NCI-H460 (cell line): ENCODE measurements around the gene NXPH3. TPM values are rescaled to one million over a fixed set of nuclear protein-coding genes. Genes with fewer than 3 reads are reported as not detected.
A peak's percentile ranks its signal among the peaks of the same experiment; 100 is the strongest.
"Not testable (repeated sequence)": the region's sequence is repeated elsewhere in the genome, so short reads cannot be mapped to it uniquely, and the experiment has no call there.

Experiments
- DNase-seq: peaks from one replicate; pipeline ENCODE4 v3.0.0-alpha.2; 2016; ENCODE audit warnings: low read depth; ENCODE audit errors: extremely low read depth
- total RNA-seq: library from RNA; depleted of rRNA; stranded (reverse); fragments of >200 nt; shearing (Covaris generic); gene quantifications from 2 replicates; pipeline ENCODE4 v1.2.3, GENCODE V29; 2014

NXPH3 gene
- total RNA-seq, 1 experiment from 2014 or later: not detected

DNA sequence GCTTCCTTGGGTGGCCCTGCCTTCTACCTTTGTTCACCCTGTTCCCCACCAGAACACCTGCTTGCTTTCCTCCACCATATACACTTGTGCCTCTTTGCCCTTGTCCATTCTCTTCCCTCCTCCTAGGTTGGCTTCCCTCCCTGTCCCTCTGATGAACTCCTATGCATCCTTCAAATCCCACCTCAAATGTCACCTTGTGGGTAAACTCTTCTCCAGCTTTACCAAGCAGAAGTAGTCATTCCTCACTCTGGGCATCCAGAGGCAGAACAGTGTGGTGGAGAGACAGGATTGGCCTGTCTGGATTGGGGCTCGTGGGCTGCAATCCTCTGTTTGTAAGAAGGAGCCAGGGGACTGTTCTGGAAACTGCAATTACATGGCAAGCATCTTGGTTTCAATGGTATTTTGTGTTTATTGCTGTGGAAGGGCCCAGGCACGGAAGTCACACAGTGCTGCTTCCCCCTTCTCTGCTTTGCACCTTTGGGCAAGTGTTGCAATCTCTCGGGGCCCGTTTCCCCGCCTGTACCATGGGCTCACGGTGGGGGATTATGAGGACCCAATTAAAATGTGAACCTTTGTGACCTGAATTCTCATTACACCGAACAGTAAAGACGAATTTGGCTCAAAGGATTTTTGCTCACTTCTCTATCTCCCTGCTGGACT is 21.9 kb upstream of the NXPH3 start:
- DNase-seq: no peak

DNA sequence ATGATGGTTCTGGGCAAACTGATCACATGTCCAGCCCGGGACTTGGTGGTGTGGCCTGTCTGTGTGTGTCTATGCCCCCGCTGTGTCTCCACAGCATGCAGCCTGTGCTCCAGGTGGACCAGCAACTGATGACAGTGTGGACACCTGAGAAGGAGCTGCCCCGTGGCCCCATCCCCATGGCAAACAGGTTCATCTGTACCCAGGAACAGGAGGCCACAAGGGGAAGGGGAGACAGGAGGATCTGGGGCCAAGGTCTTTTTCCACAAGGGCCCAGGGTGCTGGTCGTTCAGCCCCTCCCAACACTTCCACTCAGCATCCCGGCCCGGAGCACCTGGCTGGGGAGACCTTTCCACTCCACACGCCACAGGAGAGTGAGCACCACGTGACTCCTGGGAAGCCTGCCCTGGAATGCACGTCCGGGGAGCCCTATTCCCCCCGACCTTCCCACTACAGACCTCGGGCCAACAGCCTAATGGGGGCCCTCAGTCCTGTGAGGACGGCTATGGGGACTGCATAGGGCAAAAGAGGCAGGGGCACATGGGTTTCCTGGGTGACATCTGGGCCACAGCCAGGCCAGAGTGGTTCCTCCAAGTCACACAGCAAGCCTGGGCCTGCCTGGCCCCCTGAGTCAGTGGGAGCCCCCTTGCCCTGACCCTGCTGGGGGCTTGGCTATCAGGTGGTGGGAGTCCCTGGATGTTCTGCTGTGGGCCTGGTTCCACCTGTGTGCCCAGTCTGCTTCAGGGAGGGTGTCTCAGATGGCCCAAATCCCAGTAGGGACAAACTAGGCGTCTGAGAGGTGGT is 20.8 kb upstream of the NXPH3 start:
- DNase-seq: no peak

DNA sequence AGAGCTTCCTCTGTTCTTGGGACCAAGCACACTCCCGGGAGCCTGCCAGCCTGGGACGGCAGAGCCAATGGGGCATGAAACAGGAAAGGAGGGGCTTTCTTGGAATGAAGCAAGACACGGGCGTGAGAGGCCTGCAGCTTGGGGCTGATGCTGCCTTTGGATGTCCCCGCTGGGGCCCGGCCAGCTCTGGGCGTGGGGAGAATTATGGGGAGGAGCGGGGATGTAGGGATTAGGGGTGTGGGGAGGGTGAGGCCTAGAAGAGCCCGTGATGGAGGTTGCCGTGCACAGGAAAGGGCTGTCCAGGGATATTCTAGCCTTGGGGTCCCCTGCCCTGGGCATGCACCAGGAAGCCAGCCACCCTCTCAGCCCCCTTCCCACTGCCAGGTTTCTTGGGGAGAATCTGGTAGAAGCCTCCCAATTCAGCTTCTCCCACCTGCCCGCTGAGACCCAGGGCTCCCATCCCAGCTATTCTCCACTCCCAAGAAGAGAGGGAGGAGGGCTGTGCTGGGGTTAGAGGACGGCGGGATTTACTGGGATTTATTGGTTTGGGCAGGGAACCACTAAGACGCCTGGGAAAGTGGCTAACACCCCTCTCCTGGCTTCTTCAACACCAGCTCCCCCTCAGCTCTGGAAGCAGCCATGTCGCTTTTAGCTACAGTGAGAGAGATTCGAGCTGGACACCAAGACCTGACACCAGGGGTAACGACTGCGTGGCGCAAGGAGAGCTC is 20.0 kb upstream of the NXPH3 start:
- no peak for DNase-seq

DNA sequence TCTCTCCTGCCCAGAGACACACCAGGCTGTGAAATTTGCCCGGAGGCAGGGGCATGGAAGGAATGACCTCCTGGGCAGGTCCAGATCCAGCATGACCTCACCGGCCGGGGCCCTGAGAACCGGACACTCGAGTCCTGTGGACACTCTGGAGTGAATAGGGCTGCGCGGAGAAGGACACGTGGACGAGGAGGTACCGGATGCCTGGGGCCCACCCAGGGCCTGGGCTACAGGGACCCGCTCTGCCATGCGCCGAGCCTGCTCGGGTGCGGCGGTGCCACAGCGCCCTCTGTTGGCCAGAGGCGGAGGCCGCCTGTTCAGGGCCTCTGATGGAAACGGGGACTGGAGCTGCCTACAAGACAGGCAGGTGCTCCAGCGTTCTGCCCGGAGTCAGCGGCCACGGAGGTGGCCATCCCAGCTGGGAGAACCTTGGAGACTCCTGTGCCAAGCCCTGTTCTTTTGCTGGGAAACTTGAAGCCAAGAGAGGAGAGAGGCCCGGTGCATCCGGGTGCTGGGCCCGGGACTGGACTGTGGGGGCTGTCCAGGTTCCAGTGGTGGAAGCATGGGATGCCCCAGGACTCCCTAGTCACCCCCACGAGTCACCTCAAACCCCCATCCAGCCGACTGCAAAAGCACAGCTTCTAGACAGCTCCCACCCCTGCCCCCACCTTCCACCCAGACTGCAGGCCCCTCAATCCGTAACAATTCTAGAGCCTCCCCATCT is 19.3 kb upstream of the NXPH3 start:
- DNase-seq: peak; percentile 61

DNA sequence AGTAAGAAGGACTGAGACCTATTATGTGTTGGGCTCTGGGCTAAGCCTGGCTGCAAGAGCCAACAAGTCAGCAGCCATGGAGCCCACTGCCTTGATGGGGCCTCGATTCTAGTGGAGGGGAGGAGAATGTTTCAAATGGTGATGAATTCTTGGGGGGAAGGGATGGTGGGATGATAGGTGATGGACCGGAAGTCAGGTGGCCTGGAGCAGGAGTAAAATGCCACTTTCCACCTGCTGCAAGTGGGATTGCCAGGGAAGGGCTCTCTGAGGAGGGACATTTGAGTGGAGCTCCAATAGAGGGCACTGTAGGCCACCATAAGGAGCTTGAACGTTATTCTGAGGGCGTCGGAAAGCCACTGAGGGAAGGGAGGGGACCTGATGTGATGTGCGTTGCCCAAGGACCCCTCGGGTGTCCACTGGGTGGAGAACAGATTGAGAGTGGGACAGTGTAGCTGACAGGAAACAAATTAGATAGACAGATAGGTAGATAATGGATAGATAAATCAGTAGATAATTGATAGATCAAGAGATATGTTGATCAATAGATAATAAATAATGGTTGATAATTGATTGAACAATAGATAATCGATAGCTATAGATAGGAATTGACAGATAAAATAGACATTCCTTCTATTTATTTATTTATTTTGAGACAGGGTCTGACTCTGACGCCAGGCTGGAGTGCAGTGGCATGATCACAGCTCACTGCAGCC is 18.2 kb upstream of the NXPH3 start:
- peak; percentile 54 for DNase-seq

DNA sequence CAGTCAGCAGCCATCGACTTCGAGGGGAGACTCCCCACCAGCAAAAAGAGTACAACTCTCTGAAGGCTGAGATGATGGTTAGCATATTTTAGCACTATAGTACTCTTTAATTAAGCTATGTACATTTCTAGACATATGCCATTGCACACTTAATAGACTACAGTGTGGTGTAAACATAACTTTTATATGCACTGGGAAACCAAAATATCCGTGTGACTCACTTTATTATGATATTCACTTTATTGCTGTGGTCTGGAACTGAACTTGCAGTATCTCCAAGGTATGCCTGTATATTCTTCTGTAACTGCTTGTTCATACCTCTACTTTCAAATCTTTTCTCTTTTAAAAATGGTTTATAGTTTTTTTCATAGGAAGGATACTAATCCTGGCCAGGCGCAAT is 11.0 kb upstream of the NXPH3 start:
- DNase-seq: no peak

DNA sequence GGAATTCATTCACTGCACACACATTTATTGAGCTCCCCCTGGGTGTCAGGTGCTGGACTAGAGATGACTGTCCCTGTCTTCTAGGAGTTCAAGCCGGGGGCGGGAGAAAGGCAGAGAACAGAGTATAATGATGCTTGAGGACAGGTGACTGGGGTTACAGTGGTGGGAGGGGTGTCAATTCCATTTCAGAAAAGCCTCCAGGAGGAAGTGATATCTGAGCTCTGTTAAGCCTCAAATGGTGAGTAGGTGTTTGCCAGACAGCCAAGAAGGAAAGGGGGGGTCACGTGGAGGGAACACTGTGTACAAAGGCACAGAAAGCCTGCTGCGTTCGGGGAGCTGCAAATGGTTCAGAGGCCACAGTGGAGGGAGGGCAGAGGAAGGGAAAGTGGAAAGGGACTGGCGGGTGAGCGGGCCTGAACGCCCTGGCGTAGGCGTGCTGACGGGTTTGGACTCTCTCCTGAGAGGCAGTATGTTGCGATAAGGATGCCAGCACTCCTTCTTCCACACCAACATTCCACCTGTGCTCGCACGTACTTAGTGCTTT is 9.7 kb upstream of the NXPH3 start:
- no peak for DNase-seq

DNA sequence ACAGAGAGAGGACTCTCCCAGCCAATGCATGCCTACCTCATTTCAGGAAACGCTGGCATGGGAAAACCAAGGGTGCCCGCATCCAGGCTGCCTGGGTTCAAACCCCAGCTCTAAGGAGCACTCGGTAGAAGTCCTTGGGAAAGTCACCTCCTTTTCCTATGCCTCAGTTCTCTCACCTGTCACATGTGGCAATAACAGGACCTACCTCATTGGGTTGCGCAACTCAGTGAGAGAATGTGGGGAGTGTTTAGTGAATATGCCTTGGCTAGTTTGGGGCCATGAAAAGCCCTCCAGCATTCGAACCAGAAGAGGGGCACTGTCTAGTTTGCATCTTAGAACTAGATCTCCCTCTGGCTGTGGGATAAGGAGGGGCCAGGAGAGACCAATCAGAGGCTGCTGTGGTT is 9.0 kb upstream of the NXPH3 start:
- no peak for DNase-seq

DNA sequence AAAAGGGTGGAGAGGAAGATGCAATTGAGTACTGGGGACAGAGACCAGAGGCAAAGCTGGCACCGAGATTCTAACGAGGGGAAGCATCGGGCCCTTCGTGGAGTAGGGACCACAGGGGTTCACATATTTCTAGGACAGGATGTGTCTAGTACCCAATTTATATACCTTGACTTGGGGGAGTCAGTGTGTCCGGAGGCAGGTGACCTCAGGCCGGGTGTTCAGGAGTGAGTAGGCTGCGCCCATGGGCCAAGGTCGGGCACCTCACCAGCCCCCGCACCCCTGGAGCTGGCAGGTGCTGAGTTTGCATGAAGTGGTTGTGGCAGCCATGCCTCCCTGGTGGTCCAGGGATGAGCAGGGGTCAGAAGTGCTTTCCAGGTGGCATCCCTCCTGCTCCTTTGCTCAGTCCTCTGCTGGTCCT is 8.6 kb upstream of the NXPH3 start:
- no peak for DNase-seq

DNA sequence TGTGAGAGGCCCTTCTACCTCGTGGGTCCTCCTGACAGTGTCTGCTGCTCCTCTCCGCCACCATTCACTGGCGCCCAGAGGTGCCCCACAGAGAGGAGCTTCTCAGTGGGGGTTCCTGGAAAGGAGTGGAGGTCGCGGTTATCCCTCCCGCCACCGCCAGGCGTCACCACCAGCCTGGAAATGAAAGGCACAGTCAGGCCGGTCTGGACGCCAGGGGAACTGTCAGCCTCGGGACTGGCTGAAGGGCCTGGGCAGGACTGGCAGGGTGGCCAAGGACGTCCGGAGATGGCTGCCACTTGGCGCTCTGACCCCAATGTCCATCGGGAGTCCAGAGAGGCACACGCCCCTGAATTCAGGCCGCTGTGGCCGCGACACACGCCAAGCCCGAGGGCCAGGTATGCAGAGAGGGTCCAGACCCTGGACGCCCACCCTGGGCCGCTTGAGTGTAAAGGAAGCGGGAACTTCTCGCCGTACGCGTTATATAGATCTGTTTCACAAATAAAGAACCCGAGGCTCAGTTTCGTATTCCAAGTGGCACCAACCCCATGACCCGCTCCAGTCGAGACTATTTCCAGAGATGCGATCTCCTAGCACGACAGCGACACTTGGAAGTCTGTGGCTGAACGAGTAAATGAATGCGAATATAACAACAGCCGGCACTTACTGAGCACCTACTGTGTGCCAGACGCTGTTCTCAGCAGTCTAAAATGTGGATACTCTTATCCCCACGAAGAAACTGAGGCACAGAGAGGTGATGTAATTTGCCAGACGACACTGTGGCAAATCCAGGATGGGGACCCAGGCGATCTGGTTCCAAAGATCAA is 7.6 kb upstream of the NXPH3 start:
- DNase-seq: peak; percentile 81

DNA sequence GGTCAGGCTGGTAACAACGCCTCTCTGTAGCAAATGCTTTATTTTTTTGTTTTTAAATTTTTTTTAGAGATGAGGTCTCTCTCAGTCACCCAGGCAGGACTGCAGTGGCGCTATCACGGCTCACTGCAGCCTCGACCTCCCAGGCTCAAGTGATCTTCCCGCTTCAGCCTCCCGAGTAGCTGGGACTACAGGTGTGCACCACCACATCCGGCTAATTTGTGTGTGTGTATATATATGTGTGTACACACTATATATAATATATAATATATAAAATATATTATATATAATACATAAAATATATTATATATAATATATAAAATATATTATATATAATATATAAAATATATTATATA is 7.0 kb upstream of the NXPH3 start:
- DNase-seq: not testable (repeated sequence)

DNA sequence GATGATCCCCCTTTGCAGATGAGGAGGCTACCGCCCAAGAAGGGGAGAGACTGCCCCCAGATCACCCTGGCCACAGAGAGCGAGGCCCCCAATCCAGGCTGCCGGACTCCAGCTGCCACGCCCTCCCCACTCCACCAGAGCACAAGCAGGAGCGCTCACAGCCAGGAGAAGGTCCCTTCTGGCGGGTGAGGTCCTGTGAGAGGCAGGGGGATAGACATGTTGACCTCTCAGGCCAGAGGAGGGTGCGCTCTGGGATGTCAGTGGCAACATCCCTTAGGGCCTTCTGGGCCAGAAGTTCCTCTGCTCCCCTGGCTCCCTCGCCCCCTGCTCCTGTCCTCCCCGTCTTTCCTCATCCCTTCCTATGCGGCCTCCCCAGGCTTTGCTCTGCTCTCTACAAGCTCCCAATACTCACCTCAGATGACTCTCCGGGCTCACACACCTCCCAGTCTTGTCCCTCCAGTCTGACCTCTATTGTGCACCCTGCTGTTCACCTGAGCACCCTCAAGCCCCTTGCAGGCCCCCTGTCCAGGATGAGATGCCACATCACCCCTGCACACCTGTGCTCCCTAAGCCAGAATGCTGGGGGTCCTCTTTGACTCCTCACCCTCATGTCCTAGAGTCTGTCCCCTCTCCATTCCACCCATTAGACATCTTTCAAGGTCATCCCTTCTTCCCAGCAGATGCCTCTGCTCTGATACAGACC is 5.0 kb upstream of the NXPH3 start:
- DNase-seq: no peak

DNA sequence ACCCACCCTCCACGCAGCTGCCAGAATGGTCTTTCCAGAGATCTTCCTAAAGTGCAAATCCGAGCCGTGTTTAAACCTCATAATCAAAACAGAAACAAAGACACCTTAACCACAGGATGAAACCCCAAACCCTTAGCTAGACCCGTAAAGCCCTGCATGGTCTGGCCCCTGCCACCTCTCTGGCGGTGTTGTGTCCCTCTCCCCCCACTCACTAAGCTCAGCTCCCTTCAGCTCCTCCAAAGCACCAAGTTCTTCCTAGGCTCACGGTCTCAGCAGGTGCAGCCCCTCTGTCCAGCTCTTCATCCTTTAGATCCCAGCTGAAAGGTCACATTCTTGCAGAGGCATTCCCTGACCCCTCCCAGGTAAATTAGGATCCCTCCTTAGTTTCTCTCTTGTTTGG is 4.4 kb upstream of the NXPH3 start:
- no peak for DNase-seq

DNA sequence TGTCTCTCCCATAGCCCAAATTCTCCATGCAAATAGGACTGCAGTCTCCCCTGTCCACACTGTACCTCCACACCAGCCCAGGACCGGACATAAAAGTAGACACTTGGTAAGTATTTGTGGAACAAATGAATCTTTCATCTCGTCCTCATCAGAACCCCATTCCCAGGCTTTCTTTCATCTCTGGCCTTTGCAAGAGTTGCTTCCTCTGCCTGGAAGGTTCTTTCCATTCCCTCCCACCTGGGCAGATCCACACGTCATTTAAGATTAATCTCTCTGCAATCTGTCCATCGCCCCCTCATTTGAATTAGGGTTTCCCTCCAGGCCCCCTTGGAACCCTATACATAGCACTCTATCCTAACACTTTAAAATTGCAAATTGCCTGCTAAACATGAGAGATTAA is 3.9 kb upstream of the NXPH3 start:
- no peak for DNase-seq

DNA sequence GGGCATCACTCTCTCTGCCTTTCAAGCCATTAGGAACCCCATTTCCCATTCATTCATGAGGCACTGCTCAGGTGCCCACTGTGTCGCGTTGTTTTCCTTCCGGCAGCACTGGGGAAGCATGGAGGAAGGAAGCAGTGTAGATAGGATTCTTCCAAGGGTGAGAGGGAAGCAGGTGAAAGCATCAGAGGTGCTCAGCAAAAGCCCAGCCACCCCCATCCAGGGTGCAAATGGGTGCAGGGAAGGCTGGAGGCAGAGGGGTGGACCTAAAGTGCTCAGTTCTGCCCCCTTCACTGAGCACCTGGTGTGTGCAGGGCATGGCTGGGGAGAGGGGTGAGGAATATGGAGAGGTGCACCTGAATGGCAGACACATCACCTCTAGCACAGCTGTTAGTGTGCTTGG is 3.4 kb upstream of the NXPH3 start:
- no peak for DNase-seq

DNA sequence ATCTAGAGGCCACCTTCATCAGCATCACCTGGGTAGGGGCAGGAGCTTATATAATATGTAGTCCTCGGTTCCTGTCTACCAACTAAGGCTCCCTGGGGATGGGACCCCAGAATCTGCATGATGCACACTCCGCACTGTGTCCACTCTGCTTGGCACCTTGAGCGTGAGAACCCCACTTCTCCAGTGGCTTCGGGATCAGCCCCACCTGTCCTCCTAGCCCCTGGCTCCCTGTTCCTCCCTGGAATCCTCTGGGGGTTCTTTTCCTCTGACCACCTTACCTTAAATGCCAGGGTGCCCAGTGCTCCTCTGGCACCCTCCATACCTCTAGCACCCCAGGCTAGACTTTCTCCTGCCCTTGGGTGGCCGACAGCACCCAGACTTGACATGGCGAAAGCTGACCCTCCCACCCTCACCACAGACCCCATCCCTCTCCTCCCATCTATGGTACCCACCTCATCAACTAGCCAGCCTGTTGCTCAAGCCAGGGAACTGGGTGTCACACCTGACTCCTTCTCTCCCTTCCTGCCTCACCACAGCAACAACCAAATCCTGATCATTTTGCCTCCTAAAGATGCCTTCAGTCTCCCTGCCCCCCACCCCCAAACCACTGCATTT is 2.8 kb upstream of the NXPH3 start:
- no peak for DNase-seq

DNA sequence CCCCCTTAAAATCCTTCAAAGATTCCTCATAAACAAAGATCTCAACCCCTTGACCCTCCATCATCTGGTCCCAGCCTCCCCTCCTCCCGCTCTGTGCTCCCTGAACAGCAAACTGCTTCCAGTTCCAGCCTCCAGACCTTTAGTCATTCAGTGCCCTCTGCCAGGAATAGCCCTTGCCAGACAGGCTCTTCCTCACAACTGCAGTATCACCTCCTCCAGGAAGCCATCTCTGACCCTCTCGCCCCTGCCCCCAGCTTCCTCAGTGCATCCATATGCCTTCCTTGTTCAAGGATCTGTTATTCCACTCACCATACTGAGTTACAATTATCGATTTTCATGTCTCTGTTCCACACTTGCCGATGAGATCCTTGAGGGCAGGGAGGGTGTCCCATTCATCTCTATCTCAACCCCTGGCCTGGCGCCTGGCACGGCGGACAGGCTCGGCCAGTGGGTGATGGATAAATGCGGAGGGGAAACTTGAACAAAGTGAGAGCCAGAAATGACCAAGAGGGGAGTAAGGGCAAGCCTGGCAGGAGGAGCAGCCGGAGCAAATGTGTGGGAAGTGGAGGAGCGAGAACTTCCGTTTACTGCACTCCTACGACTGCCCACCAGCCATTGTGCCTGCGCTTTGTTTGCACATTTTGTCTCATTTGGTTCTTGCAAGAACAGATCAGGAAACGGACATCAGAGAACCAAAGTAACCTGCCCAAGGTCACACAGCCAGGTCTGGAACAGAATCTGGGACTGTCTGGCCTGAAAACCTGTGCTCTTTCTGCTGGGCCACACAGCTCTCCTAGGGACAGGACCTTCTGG is 2.0 kb upstream of the NXPH3 start:
- no peak for DNase-seq
